GM10847 (cell line): ENCODE data around the gene ALX4.

Experiments used
- POLR2A ChIP-seq: IDR thresholded peaks from 2 replicates; pipeline ENCODE4 v1.6.1; 2011; ENCODE audit not compliant: insufficient read length; ENCODE audit errors: extremely low read depth

ALX4 gene

GRCh38 chr11:44309478-44310205, at the start of gene ALX4:
Gene ALX4, minus strand, starts transcription at chr11:44310139. Its CDS starts 77 bp downstream, at chr11:44310062.
- no peak for TF ChIP-seq POLR2A

- TF ChIP-seq POLR2A, result no peak
Measured at GRCh38 chr11:44359162-44359561, 49.2 kb upstream of the ALX4 start.

GRCh38 chr11:44358713-44359112, 48.8 kb upstream of the ALX4 start:
- TF ChIP-seq POLR2A, result no peak

GRCh38 chr11:44357711-44358110, 47.8 kb upstream of the ALX4 start:
- no peak for TF ChIP-seq POLR2A

- TF ChIP-seq POLR2A, result no peak
Measured at GRCh38 chr11:44356351-44356750, 46.4 kb upstream of the ALX4 start.

GRCh38 chr11:44351898-44352498, 42.1 kb upstream of the ALX4 start:
- TF ChIP-seq POLR2A, result no peak

- no peak for TF ChIP-seq POLR2A
Measured at GRCh38 chr11:44351006-44351660, 41.2 kb upstream of the ALX4 start.

GRCh38 chr11:44349328-44349727, 39.4 kb upstream of the ALX4 start:
- no peak for TF ChIP-seq POLR2A

GRCh38 chr11:44348721-44349120, 38.8 kb upstream of the ALX4 start:
- TF ChIP-seq POLR2A, result no peak

- TF ChIP-seq POLR2A, result no peak
Measured at GRCh38 chr11:44348114-44348513, 38.2 kb upstream of the ALX4 start.

- TF ChIP-seq POLR2A, result no peak
Measured at GRCh38 chr11:44347538-44347937, 37.6 kb upstream of the ALX4 start.

GRCh38 chr11:44346983-44347382, 37.0 kb upstream of the ALX4 start:
- TF ChIP-seq POLR2A, result no peak

- no peak for TF ChIP-seq POLR2A
Measured at GRCh38 chr11:44345781-44346180, 35.8 kb upstream of the ALX4 start.

- no peak for TF ChIP-seq POLR2A
Measured at GRCh38 chr11:44344921-44345320, 35.0 kb upstream of the ALX4 start.

- TF ChIP-seq POLR2A, result no peak
Measured at GRCh38 chr11:44344423-44344820, 34.5 kb upstream of the ALX4 start.

GRCh38 chr11:44343778-44344422, 34.0 kb upstream of the ALX4 start:
- TF ChIP-seq POLR2A, result no peak
